ENCODE measurements around the gene IFI27L1.

GRCh38 chr14:94143711-94144110 lies 62.6 kb downstream of the IFI27L1 start:
- TF ChIP-seq, protein P1, sequence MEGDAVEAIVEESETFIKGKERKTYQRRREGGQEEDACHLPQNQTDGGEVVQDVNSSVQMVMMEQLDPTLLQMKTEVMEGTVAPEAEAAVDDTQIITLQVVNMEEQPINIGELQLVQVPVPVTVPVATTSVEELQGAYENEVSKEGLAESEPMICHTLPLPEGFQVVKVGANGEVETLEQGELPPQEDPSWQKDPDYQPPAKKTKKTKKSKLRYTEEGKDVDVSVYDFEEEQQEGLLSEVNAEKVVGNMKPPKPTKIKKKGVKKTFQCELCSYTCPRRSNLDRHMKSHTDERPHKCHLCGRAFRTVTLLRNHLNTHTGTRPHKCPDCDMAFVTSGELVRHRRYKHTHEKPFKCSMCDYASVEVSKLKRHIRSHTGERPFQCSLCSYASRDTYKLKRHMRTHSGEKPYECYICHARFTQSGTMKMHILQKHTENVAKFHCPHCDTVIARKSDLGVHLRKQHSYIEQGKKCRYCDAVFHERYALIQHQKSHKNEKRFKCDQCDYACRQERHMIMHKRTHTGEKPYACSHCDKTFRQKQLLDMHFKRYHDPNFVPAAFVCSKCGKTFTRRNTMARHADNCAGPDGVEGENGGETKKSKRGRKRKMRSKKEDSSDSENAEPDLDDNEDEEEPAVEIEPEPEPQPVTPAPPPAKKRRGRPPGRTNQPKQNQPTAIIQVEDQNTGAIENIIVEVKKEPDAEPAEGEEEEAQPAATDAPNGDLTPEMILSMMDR (conservative IDR thresholded peaks at IDR 0.05 in 1 of 2, IDR thresholded peaks at IDR 0.05 in 1 of 2; ENCODE audit: low read depth in 1 of 2, low read length in 2 of 2) = no peak
- TF ChIP-seq EZH2 (IDR thresholded peaks at IDR 0.05; ENCODE audit: low read length, missing control alignments) = no peak

All from fibroblast of lung (primary cell).